B cell (primary cell): ENCODE measurements around the gene HLA-DQA1. TPM values are rescaled to one million over a fixed set of nuclear protein-coding genes. Genes with fewer than 3 reads are reported as not detected.

Experiments used
- ATAC-seq: fragments of 200-7000 bp; cut with Tn5 transposase; one replicate; pipeline ENCODE4 v1.10.0; 2021; ENCODE audit warnings: low read depth, mild to moderate bottlenecking, moderate number of reproducible peaks, moderate library complexity
- CTCF ChIA-PET: fragments of 350-600 bp; sonication (Branson Sonifier 250); formaldehyde crosslinking; loops from one replicate; lab custom pipeline; 2021; ENCODE audit warnings: antibody characterized with exemption, inconsistent platforms; lab: Charles Lee
- POLR2A ChIA-PET: fragments of 350-600 bp; sonication (Branson Sonifier 250); formaldehyde crosslinking; loops from one replicate; lab custom pipeline; 2021; ENCODE audit warnings: antibody characterized with exemption; lab: Charles Lee
- DNase-seq: peaks from one replicate; pipeline ENCODE4 v3.0.0; 2013
- H2AFZ ChIP-seq: 2 replicates; pipeline ENCODE4 v1.6.1; 2012; ENCODE audit warnings: mild to moderate bottlenecking, low read depth, low read length; ENCODE audit not compliant: insufficient read depth, poor library complexity, severe bottlenecking
- H3K27ac ChIP-seq, 2 donors: 1 replicate in 1 of 2; 2 replicates in 1 of 2; pipeline ENCODE4 v1.5.1; 2012 to 2013; ENCODE audit warnings: low read length in 2 of 2, mild to moderate bottlenecking in 2 of 2, moderate library complexity in 1 of 2
- H3K27me3 ChIP-seq, 4 experiments: fragments of 200-600 bp in 1 of 4; sonication (generic) in 1 of 4; replicated peaks in 1 of 4; 1 replicate in 2 of 4; 2 replicates in 2 of 4; pipeline versions ENCODE4 v1.6.1 to v1.7.0; 2013 to 2016; ENCODE audit warnings: low read length in 3 of 4, mild to moderate bottlenecking in 2 of 4, mixed read lengths in 1 of 4, moderate library complexity in 1 of 4; ENCODE audit not compliant: insufficient read depth in 4 of 4, control insufficient read depth in 3 of 4; ENCODE audit errors: control extremely low read depth in 1 of 4
- H3K36me3 ChIP-seq, 2 experiments: replicated peaks in 1 of 2; 1 replicate in 1 of 2; 2 replicates in 1 of 2; pipeline versions ENCODE4 v1.6.1 to v1.7.1; 2013; ENCODE audit warnings: low read length in 1 of 2; ENCODE audit not compliant: insufficient read depth in 2 of 2, control insufficient read depth in 1 of 2; ENCODE audit errors: control extremely low read depth in 1 of 2, extremely low read depth in 1 of 2
- H3K4me1 ChIP-seq, 2 donors: fragments of 200-600 bp in 1 of 2; sonication (generic) in 1 of 2; 1 replicate in 1 of 2; 2 replicates in 1 of 2; pipeline versions ENCODE4 v1.5.1 to v1.6.1; 2013 to 2017; ENCODE audit warnings: low read length in 2 of 2; ENCODE audit not compliant: control insufficient read depth in 2 of 2, insufficient read depth in 2 of 2
- H3K4me2 ChIP-seq: replicated peaks from 2 replicates; pipeline ENCODE3; 2012; ENCODE audit warnings: mild to moderate bottlenecking, low read depth, low read length; ENCODE audit not compliant: poor library complexity, severe bottlenecking
- H3K4me3 ChIP-seq, 5 experiments: fragments of 200-600 bp in 1 of 5; sonication (generic) in 1 of 5; 1 replicate in 3 of 5; 2 replicates in 2 of 5; pipeline versions ENCODE4 v1.5.1 to v1.7.0; 2011 to 2016; ENCODE audit warnings: low read length in 4 of 5, mild to moderate bottlenecking in 4 of 5, low read depth in 2 of 5, control low read depth in 1 of 5, moderate library complexity in 1 of 5; ENCODE audit not compliant: insufficient read depth in 1 of 5; ENCODE audit errors: control extremely low read depth in 1 of 5, extremely low read depth in 1 of 5
- H3K79me2 ChIP-seq: fragments of 200-600 bp; sonication (generic); one replicate; pipeline ENCODE4 v1.6.0; 2016; ENCODE audit warnings: low read length; ENCODE audit not compliant: control insufficient read depth, insufficient read depth
- H3K9ac ChIP-seq: fragments of 200-600 bp; sonication (generic); 2 replicates; pipeline ENCODE4 v1.6.1; 2017; ENCODE audit warnings: mild to moderate bottlenecking, low read length, moderate library complexity
- H3K9me3 ChIP-seq, 3 donors: one replicate each; pipeline versions ENCODE4 v1.6.1 to v1.7.1; 2013; ENCODE audit warnings: low read length in 2 of 3; ENCODE audit not compliant: control insufficient read depth in 2 of 3, insufficient read depth in 1 of 3; ENCODE audit errors: control extremely low read depth in 1 of 3
- H4K20me1 ChIP-seq: 2 replicates; pipeline ENCODE4 v1.6.0; 2012; ENCODE audit warnings: mild to moderate bottlenecking, low read length; ENCODE audit not compliant: insufficient read depth, control insufficient read depth, poor library complexity, severe bottlenecking
- H3K27ac Mint-ChIP-seq: one replicate; pipeline ENCODE4 v1.8.0; 2021; ENCODE audit warnings: mixed read lengths
- H3K27me3 Mint-ChIP-seq: one replicate; pipeline ENCODE4 v1.8.0; 2021; ENCODE audit warnings: mixed read lengths
- H3K4me1 Mint-ChIP-seq: one replicate; pipeline ENCODE4 v1.8.0; 2021; ENCODE audit warnings: mixed read lengths
- H3K4me3 Mint-ChIP-seq: one replicate; pipeline ENCODE4 v1.8.0; 2021; ENCODE audit warnings: mixed read lengths
- H3K9me3 Mint-ChIP-seq: one replicate; pipeline ENCODE4 v1.8.0; 2022; ENCODE audit warnings: mixed read lengths; ENCODE audit not compliant: insufficient read depth
- EZH2 ChIP-seq: IDR thresholded peaks from 2 replicates; pipeline ENCODE4 v1.6.1; 2012; ENCODE audit warnings: borderline replicate concordance, low read depth, mild to moderate bottlenecking, moderate library complexity, low read length; ENCODE audit not compliant: insufficient read depth, poor library complexity, severe bottlenecking
- WGBS: methylation state at CpG from one replicate; pipeline ENCODE4 v1.1.5; 2013; ENCODE audit warnings: missing lambda C conversion rate; ENCODE audit not compliant: insufficient coverage; 5-methylcytosine and 5-hydroxymethylcytosine counted together
- intact Hi-C: fragments of 100-400 bp; cut with micrococcal nuclease; formaldehyde crosslinking; loops from one replicate; pipeline ENCODE4 v1.10.0; 2022
- polyA plus RNA-seq: library from polyadenylated mRNA; depleted of rRNA; stranded (reverse); fragments of >200 nt; gene quantifications from 2 replicates; pipeline ENCODE4 v1.2.3, GENCODE V29; 2012
- total RNA-seq, 2 donors: library from RNA; stranded (reverse); fragments of 120-200 nt in 1 of 2; gene quantifications; 1 replicate in 1 of 2; 2 replicates in 1 of 2; pipeline versions ENCODE4 v1.2.3 to v1.2.4, GENCODE V29; 2013 to 2022
- TF ChIP-seq, protein P1 (sequence below): fragments of 200-600 bp; IDR thresholded peaks from one replicate; pipeline ENCODE4 v1.8.0; 2022; ENCODE audit warnings: antibody characterized with exemption, mild to moderate bottlenecking

Gene HLA-DQA1
- total and polyA plus RNA-seq, 2 donors (not counting 1 experiment from before 2014, with no cell fraction given) = 486 to 489 TPM

GRCh38 chr6:32623693-32624092 lies 13.5 kb upstream of the HLA-DQA1 start:
- peaks cover 0 to 5% (median 3%) of the 10 kb centered on the region in 3 donors for H3K9me3 ChIP-seq
- intact Hi-C loops = loop anchor here (1.0 to 5.0 kb wide), 9 partner anchors 13 to 184 kb away; partner anchors contain the start of genes HLA-DQA1, HLA-DRA and HLA-DRB1
- H3K9ac ChIP-seq = peak overlapping the region; percentile 49
- H3K79me2 ChIP-seq = peaks cover 31% of the 10 kb centered on the region
- H3K36me3 ChIP-seq = no peaks in the 10 kb centered on the region
- H3K27ac ChIP-seq = peak overlapping the region; percentile 97 to 99
- DNase-seq (peak; percentile 78), ATAC-seq (peak; percentile 2)
- H3K4me3 ChIP-seq = peak overlapping the region in 3 of 5 experiments; percentile 2 to 40 (median 18)
- peak overlapping the region; percentile 71 for H3K4me2 ChIP-seq
- peaks cover 72% of the 10 kb centered on the region for H3K4me1 Mint-ChIP-seq
- peak overlapping the region; percentile 76 for H3K4me3 Mint-ChIP-seq
- peaks cover 65% of the 10 kb centered on the region in 2 donors for H3K4me1 ChIP-seq
- H3K9me3 Mint-ChIP-seq = no peaks in the 10 kb centered on the region
- TF ChIP-seq EZH2 = no peak
- TF ChIP-seq, protein P1, sequence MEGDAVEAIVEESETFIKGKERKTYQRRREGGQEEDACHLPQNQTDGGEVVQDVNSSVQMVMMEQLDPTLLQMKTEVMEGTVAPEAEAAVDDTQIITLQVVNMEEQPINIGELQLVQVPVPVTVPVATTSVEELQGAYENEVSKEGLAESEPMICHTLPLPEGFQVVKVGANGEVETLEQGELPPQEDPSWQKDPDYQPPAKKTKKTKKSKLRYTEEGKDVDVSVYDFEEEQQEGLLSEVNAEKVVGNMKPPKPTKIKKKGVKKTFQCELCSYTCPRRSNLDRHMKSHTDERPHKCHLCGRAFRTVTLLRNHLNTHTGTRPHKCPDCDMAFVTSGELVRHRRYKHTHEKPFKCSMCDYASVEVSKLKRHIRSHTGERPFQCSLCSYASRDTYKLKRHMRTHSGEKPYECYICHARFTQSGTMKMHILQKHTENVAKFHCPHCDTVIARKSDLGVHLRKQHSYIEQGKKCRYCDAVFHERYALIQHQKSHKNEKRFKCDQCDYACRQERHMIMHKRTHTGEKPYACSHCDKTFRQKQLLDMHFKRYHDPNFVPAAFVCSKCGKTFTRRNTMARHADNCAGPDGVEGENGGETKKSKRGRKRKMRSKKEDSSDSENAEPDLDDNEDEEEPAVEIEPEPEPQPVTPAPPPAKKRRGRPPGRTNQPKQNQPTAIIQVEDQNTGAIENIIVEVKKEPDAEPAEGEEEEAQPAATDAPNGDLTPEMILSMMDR = no peak
- H3K27ac Mint-ChIP-seq = peak overlapping the region; percentile 98
- POLR2A ChIA-PET = interaction anchor here (0.6 to 3.3 kb wide), 12 partner anchors 12 to 1038 kb away, joined by 3 to 82 read pairs (median 9); partner anchors contain the start of genes HLA-DQA1, HLA-DRB1, HLA-DRB5 and LST1
- H3K27me3 ChIP-seq = no peaks in the 10 kb centered on the region
- CTCF ChIA-PET = interaction anchor here (1.3 to 4.3 kb wide), 5 partner anchors 11 to 214 kb away, joined by 3 to 59 read pairs (median 10); partner anchors contain the start of genes HLA-DQA1 and TAP2
- H2AFZ ChIP-seq = no peak overlapping the region
- no peaks in the 10 kb centered on the region for H4K20me1 ChIP-seq
- no peaks in the 10 kb centered on the region for H3K27me3 Mint-ChIP-seq

DNA sequence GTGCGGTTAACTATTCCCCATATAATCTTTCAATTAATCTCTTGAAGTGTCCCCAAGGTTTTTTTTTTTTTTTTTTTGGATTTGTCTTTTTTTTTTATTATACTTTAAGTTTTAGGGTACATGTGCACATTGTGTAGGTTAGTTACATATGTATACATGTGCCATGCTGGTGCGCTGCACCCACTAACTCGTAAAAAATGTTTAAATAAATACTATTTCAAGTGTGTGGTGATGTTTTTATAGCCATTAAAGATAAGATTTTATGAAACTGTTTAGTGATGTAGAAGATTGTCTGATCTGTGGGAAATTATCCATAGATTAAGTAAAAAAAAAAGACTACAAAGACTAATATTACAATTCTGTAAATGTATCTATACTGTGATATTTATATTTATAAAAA lies 12.6 kb upstream of the HLA-DQA1 start:
- no peak for DNase-seq
- ChIA-PET CTCF (interaction anchor here (1.3 kb wide), 1 partner anchor 214 kb away, joined by 3 read pairs; the partner anchor contains the start of gene TAP2), POLR2A (interaction anchor here (2.5 to 3.3 kb wide), 2 partner anchors 11 to 95 kb away, joined by 14 to 82 read pairs; partner anchors contain the start of genes HLA-DQA1 and HLA-DRB5)
- Histone ChIP-seq H3K4me3 (no peak overlapping the region), H2AFZ (no peak overlapping the region), H3K79me2 (peaks cover 40% of the 10 kb centered on the region), H3K27ac (peak overlapping the region; percentile 97 to 99), H3K36me3 (no peaks in the 10 kb centered on the region), H3K4me1 (peaks cover 70 to 71% of the 10 kb centered on the region in 2 donors), H3K4me2 (peak overlapping the region; percentile 71), H3K27me3 (no peaks in the 10 kb centered on the region), H3K9ac (peak overlapping the region; percentile 49), H3K9me3 (peaks cover 0 to under 1% (median 0%) of the 10 kb centered on the region in 3 donors), H4K20me1 (no peaks in the 10 kb centered on the region)
- intact Hi-C loops = loop anchor here (5.0 kb wide), 1 partner anchor 37 kb away; the partner anchor contains the start of gene HLA-DRB1
- Mint-ChIP-seq H3K27ac (peak overlapping the region; percentile 98), H3K27me3 (no peaks in the 10 kb centered on the region), H3K9me3 (no peaks in the 10 kb centered on the region), H3K4me3 (peak overlapping the region; percentile 66), H3K4me1 (peaks cover 80% of the 10 kb centered on the region)
- no peak for TF ChIP-seq EZH2
- TF ChIP-seq, protein P1 = no peak
- WGBS = no CpG with 5 or more reads among the region's 3 CpGs
- no peak for ATAC-seq
